ENCODE measurements around the gene TSTD2.
"Not testable (repeated sequence)": the region's sequence is repeated elsewhere in the genome, so short reads cannot be mapped to it uniquely, and the experiment has no call there.

Gene TSTD2

GRCh38 chr9:97581590-97581989, 51.6 kb downstream of the TSTD2 start:
- not testable (repeated sequence) for DNase-seq

GRCh38 chr9:97579914-97580313, 53.3 kb downstream of the TSTD2 start:
- no peak for DNase-seq

GRCh38 chr9:97578846-97579245, 54.3 kb downstream of the TSTD2 start:
- DNase-seq, result no peak

- no peak for DNase-seq
Observed at GRCh38 chr9:97577051-97577450, 56.1 kb downstream of the TSTD2 start.

GRCh38 chr9:97575673-97576200, 57.4 kb downstream of the TSTD2 start:
- DNase-seq, result no peak

- peak; percentile 63 for DNase-seq
Observed at GRCh38 chr9:97574921-97575672, 58.1 kb downstream of the TSTD2 start.

GRCh38 chr9:97574101-97574571, 59.0 kb downstream of the TSTD2 start:
- DNase-seq, result not testable (repeated sequence)

GRCh38 chr9:97573482-97574073, 59.6 kb downstream of the TSTD2 start:
- DNase-seq, result no peak

GRCh38 chr9:97572892-97573365, 60.2 kb downstream of the TSTD2 start:
- DNase-seq, result no peak

- no peak for DNase-seq
Observed at GRCh38 chr9:97572196-97572891, 60.8 kb downstream of the TSTD2 start.

- DNase-seq, result no peak
Observed at GRCh38 chr9:97571664-97572063, 61.5 kb downstream of the TSTD2 start.

GRCh38 chr9:97570899-97571298, 62.3 kb downstream of the TSTD2 start:
- no peak for DNase-seq

- no peak for DNase-seq
Observed at GRCh38 chr9:97568461-97569275, 64.5 kb downstream of the TSTD2 start.

GRCh38 chr9:97567894-97568202, 65.3 kb downstream of the TSTD2 start:
- peak; percentile 91 for DNase-seq

- no peak for DNase-seq
Observed at GRCh38 chr9:97567182-97567893, 65.8 kb downstream of the TSTD2 start.

- DNase-seq, result no peak
Observed at GRCh38 chr9:97565262-97565661, 67.9 kb downstream of the TSTD2 start.

GRCh38 chr9:97564291-97565175, 68.6 kb downstream of the TSTD2 start:
- peak; percentile 72 for DNase-seq

- DNase-seq, result no peak
Observed at GRCh38 chr9:97563458-97564135, 69.6 kb downstream of the TSTD2 start.

- no peak for DNase-seq
Observed at GRCh38 chr9:97562542-97562941, 70.6 kb downstream of the TSTD2 start.

- DNase-seq, result no peak
Observed at GRCh38 chr9:97561501-97561900, 71.7 kb downstream of the TSTD2 start.
